GM21737 (cell line): ENCODE results near the gene TAAR9.

ENCODE experiments used
- ATAC-seq: cut with Tn5 transposase; IDR thresholded peaks from one replicate; pipeline ENCODE4 v1.9.1; 2021; ENCODE audit warnings: mild to moderate bottlenecking, moderate library complexity; ENCODE audit not compliant: unreplicated experiment

TAAR9 gene, protein sequence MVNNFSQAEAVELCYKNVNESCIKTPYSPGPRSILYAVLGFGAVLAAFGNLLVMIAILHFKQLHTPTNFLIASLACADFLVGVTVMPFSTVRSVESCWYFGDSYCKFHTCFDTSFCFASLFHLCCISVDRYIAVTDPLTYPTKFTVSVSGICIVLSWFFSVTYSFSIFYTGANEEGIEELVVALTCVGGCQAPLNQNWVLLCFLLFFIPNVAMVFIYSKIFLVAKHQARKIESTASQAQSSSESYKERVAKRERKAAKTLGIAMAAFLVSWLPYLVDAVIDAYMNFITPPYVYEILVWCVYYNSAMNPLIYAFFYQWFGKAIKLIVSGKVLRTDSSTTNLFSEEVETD

GRCh38 chr6:132537977-132538376 lies at the start of gene TAAR9:
TAAR9 (plus strand) TSS chr6:132538277; CDS start chr6:132538290, 13 bp downstream.
- no peak for ATAC-seq

DNA sequence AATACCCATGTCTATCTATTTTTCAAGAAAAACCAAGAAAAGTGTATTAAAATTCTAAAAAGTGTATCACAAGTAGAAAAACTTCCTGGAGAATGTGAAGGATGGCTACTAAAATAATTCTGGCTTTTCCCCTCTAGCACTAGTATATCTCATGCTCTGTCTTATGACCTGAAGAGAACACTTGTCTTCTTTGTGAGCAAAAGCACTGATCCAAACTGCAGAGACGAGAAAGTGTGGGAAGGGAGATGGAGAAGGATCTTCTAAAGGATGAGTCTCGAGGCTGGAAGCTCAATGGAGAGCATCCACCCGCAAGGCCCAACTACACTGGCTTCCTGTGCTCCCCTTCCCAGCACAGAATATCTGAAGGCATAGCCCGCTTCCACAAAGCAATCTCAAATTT lies 48.7 kb upstream of the TAAR9 start:
- ATAC-seq = no peak

DNA sequence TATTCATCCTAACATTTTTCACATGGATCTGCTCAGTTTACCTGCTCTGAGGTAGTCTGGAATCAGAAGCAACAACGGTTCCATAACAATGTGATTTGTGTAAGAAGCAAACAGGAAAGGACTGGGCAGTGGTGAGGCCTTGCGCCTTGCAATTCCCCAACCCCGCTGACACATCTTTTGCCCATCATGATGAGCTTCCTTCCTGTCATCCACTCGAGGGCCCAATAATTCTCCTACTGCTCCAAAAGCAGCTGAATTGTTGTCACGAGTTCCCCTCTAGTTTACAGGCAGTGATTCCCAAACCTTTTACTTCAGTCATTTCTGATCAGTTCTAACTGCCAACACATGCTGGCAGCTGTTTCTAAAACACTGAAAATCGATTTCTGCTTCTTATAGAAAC lies 48.1 kb upstream of the TAAR9 start:
- peak; percentile 44 for ATAC-seq

- peak; percentile 63 for ATAC-seq
Observed at GRCh38 chr6:132490478-132491204, 47.4 kb upstream of the TAAR9 start.

GRCh38 chr6:132491303-132491702 lies 46.8 kb upstream of the TAAR9 start:
- no peak for ATAC-seq

- no peak for ATAC-seq
Observed at GRCh38 chr6:132491881-132492280, 46.2 kb upstream of the TAAR9 start.

DNA sequence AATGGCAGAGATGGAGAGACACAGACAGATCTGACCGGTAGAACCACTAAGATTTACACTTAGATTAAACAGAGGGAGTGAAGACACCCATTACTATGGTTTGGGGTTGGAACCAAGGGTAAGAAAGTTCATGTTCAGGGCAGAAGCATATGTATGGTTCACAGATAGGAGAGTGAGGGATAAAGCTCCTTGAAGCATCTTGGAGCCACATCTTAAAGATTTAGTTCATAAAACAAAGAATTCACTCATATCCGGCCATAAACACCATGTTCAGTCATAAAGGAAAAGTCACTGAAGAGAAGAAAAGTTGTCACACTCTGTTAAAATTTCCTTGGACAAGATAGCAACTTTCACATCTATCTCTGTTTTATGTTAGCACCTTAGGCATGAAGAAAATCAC lies 43.1 kb upstream of the TAAR9 start:
- no peak for ATAC-seq

DNA sequence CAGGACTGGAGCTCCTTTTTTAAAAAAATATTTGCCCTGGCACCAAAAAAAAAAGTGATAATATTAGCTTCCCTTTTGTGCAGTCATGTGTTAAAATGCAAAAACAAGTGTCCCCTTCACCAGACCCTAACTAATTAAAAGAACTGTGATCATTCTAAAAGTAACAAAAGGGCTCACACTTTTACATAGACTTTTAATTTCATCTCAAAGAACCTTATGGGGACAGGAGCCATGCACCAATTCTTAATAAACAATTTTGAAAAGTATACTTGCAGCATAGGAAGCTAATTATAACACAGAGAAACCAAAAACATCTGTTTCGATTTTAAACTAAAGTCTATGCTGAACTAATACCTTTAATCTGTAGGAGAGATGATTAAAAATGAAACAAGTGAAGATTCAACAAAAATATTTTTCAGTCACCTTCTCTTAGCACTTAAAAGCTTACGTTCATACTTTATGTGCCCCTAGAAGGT lies 42.4 kb upstream of the TAAR9 start:
- ATAC-seq = peak; percentile 44

DNA sequence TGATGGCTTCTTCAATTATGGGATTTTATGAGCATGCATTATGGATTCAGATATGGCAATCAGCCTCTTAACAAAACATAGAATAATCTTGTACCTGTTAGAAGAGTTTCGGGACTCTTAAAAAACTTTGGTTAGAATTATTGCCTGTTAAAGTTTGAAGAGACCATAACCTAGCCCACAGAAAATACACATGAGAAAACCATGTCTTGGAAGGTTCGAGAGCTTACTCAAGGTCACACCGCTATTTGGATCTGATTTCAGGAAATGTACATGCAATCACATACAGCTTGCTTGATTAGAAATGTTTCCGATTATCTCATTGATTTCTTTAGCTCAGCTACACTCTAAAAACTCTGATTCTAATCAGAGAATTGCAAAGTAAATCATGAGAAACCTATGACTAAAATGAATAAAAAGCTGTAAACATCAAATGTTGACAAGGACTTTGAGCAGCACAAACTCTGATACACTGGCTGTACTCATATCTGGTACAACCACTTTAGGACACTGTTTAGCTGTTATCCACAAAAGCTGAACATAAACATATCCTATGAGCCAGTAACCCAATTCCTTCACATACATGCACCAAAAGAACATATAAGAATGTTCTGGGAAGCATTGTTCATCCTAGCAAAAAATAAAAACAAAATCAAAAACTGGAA lies 41.4 kb upstream of the TAAR9 start:
- no peak for ATAC-seq

- peak; percentile 35 for ATAC-seq
Observed at GRCh38 chr6:132498638-132499037, 39.4 kb upstream of the TAAR9 start.

- no peak for ATAC-seq
Observed at GRCh38 chr6:132499757-132500156, 38.3 kb upstream of the TAAR9 start.

DNA sequence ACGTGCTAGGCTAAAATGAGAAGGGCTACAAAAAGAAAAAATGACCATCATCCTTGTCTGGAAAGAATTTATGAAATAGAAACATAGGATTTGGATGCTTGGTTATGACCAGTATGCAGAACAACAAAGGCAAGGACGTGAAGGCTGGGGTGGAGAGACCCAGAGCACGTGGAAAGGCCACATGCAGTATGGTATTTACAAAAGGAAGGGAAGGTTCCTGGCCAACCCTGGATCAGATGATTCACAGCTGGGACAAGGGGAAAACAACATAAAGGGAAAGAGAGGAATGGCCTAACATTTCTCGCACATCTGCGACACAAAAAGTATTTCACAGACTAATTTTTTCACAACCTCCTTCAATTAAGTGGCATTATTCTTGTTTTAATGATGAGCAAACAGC lies 33.3 kb upstream of the TAAR9 start:
- ATAC-seq = no peak

- ATAC-seq = no peak
Observed at GRCh38 chr6:132505158-132505557, 32.9 kb upstream of the TAAR9 start.

- ATAC-seq = no peak
Observed at GRCh38 chr6:132506461-132506860, 31.6 kb upstream of the TAAR9 start.

DNA sequence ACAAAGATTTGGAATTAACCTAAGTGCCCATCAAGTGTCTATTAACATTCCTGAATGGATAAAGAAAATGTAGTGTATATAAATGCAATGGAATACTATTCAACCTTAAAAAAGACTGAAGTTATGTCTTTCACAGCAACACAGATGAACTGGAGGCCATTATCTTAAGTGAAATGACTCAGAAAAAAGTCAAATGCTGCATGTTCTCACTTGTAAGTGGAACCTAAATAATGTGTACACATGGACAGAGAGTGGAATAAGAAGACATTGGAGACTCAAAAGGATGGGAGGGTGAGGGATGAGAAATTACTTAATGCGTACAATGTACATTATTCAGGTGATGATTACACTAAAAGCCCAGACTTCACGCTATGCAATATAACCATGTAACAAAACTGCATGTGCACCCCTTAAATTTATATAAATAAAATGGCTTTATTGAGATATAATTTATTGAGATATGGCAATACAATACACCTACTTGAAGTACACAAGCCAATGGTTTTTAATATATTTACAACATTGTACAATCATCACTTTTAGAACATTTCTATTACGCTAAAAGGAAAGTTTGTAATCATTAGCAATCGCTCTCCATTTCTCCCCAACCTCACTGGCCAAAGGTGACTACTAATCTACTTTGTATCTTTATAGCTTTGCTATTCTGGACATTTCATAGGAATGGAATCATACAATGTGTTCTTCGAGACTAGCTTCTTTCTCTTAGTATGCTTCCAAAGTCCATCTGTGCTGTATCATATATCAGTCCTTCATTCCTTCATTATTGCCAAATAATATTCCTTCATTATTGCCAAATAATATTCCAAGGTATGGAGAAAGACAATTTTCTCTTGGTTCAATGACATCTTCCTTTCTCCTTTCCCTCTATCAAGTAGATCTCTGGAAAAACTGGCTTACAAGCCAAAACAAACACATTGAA lies 30.9 kb upstream of the TAAR9 start:
- no peak for ATAC-seq

DNA sequence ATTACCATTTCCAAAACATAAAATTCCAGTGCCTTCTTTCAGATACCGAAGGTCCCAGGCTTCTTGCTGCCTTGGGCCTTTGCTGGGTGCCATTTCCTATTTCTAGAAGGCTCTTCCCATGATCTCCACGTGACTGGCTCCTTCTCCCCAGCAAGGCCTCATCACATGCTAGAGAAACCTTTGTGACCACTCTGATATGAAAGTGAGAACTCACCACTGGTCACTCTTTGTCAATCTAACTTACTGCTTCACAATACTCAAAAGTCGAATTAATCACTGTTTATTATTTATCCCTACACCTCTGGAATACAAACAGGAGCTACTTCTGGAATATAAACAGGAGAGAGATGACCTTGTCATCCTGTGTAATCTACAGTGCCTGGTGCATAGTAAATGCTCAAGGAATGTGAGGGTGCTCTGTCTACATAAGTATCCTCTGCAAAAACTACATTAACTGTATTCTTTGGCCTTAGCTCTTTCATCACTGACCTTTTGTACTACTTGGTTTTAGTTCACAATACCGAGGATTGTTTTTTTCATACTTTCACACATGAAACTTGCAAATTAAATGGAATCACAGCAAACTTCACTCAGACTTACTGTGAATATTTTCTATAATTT lies 26.8 kb upstream of the TAAR9 start:
- ATAC-seq = no peak

DNA sequence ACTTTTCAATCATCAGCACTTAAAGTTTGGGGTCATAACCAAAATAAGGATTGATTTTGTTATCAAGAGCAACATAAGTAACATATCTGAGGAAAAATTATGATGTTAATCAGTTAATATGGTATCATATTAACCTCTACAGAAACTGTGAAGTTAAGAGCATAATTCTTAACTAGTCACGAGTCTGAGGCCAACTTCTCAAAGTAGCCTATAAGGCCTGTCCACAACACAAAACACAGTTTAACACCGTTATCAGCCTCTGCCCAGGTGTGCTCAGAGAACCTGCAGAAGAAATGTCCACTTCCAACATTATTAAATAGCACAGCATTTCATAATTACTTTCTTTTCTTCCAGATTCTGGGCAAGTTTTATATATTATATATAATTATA lies 26.3 kb upstream of the TAAR9 start:
- no peak for ATAC-seq

GRCh38 chr6:132512342-132512637 lies 25.8 kb upstream of the TAAR9 start:
- no peak for ATAC-seq

- ATAC-seq = peak; percentile 88
Observed at GRCh38 chr6:132512638-132513632, 25.1 kb upstream of the TAAR9 start, which contains the start of gene STX7. STX7 (minus strand) TSS chr6:132513116; CDS start chr6:132503530, 9,586 bp downstream.
